Measurements from ENCODE around the gene CEP131. TPM values are rescaled to one million over a fixed set of nuclear protein-coding genes. Genes with fewer than 3 reads are reported as not detected.

CEP131 gene
- total and polyA plus RNA-seq, 2 of the 4 experiments (the other 2 are of a cell fraction), result 4.8 to 9.6 TPM

DNA sequence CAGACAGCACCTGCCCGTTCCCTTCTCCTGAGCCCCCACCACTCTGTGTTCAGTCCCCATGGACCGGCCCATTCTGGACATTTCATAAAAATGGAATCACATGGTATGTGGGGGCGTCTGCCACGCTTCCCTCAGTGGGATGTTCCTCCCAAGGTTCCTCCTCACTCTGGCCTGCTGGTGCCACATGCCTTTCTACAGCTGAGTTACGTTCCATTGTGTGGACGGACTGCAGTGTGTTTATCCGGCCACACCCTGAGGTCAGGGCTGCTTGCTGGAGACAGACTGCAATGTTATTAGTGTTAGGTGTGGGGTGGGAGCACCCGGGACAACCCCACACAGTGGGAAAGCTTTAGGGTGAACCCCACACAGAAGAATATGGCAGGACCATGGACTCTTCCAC lies 50.8 kb downstream of the CEP131 start:
- Histone ChIP-seq H3K4me2 (ENCODE audit: low read depth, low read length) (no peak overlapping the region), H4K5ac (ENCODE audit: low read depth, low read length) (no peak overlapping the region), H3K4me1 (ENCODE audit: control insufficient read depth, insufficient read depth, low read length) (0 out of 2 replicates have a peak, but pooled peaks cover 2% of the 10 kb centered on the region), H2AK5ac (ENCODE audit: low read depth, low read length) (no peak overlapping the region; the same call in 1 of the 2 replicates), H3K79me1 (ENCODE audit: low read depth in 1 of 2, low read length in 2 of 2) (no peaks in the 10 kb centered on the region), H3K27ac (ENCODE audit: insufficient read depth, low read length) (no peak overlapping the region), H3K27me3 (ENCODE audit: control insufficient read depth, insufficient read depth, low read length) (peaks cover 15% of the 10 kb centered on the region), H3K23ac (ENCODE audit: low read depth, low read length) (no peak overlapping the region), H2AK9ac (replicated peaks; ENCODE audit: low read depth, low read length, poor library complexity) (peak overlapping the region; percentile 85), H4K20me1 (ENCODE audit: insufficient read depth, low read length) (0 out of 2 replicates have a peak, but pooled peaks cover 3% of the 10 kb centered on the region), H3K4ac (ENCODE audit: low read depth, low read length) (no peak overlapping the region), H2BK120ac (ENCODE audit: low read depth, low read length) (no peak overlapping the region), H3K56ac (ENCODE audit: extremely low read depth, insufficient read depth, low read length) (no peak overlapping the region), H4K91ac (ENCODE audit: insufficient read depth, low read depth, low read length) (no peak overlapping the region), H2BK15ac (ENCODE audit: low read depth, low read length) (no peak overlapping the region), H3K9me1 (ENCODE audit: insufficient read depth, low read length) (no peaks in the 10 kb centered on the region), H3K9me3 (ENCODE audit: control insufficient read depth, insufficient read depth, low read length) (no peaks in the 10 kb centered on the region), H2BK20ac (ENCODE audit: low read depth, low read length) (no peak overlapping the region), H3K14ac (replicated peaks; ENCODE audit: low read depth, low read length) (no peak overlapping the region), H2AFZ (replicated peaks; ENCODE audit: low read length, poor library complexity) (peak overlapping the region; percentile 24), H3K9ac (ENCODE audit: low read depth, low read length) (no peak overlapping the region), H2BK5ac (ENCODE audit: low read depth, low read length, poor library complexity, severe bottlenecking) (no peak overlapping the region), H4K8ac (ENCODE audit: low read depth in 2 of 2, low read length in 2 of 2) (no peak overlapping the region), H3K18ac (ENCODE audit: low read depth, low read length) (no peak overlapping the region), H3K4me3 (ENCODE audit: insufficient read depth, low read depth, low read length) (no peak overlapping the region), H3K36me3 (ENCODE audit: control insufficient read depth, insufficient read depth, low read length) (no peaks in the 10 kb centered on the region)
- CTCF ChIA-PET, result no interaction called here
- in situ Hi-C loops (cut with MboI; ENCODE audit: low sequenced_read_pairs), result no loop called here
- DNase-seq (peak; percentile 13), ATAC-seq (ENCODE audit: low read depth) (peak; percentile 81)
- no TSS peak for BruUV-seq (replicated peaks)
- no CpG with 5 or more reads among the region's 8 CpGs for WGBS, 2 experiments (ENCODE audit: extremely low coverage in 2 of 2, insufficient read length in 1 of 2)
- intact Hi-C loops (cut with micrococcal nuclease), result no loop called here
- TF ChIP-seq CEBPB (IDR thresholded peaks at IDR 0.05; ENCODE audit: low read depth, low read length) (no peak), MXI1 (IDR thresholded peaks at IDR 0.05; ENCODE audit: borderline replicate concordance, low read depth, low read length) (no peak), RCOR1 (IDR thresholded peaks at IDR 0.05; ENCODE audit: insufficient replicate concordance, low read length) (no peak), BHLHE40 (IDR thresholded peaks at IDR 0.05; ENCODE audit: low read depth, low read length) (no peak), FOS (IDR thresholded peaks at IDR 0.05; ENCODE audit: low read depth, low read length) (no peak), RFX5 (IDR thresholded peaks at IDR 0.05; ENCODE audit: low read depth, low read length) (no peak)
- TF ChIP-seq, protein P1, sequence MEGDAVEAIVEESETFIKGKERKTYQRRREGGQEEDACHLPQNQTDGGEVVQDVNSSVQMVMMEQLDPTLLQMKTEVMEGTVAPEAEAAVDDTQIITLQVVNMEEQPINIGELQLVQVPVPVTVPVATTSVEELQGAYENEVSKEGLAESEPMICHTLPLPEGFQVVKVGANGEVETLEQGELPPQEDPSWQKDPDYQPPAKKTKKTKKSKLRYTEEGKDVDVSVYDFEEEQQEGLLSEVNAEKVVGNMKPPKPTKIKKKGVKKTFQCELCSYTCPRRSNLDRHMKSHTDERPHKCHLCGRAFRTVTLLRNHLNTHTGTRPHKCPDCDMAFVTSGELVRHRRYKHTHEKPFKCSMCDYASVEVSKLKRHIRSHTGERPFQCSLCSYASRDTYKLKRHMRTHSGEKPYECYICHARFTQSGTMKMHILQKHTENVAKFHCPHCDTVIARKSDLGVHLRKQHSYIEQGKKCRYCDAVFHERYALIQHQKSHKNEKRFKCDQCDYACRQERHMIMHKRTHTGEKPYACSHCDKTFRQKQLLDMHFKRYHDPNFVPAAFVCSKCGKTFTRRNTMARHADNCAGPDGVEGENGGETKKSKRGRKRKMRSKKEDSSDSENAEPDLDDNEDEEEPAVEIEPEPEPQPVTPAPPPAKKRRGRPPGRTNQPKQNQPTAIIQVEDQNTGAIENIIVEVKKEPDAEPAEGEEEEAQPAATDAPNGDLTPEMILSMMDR (conservative IDR thresholded peaks at IDR 0.05; ENCODE audit: low read depth, low read length), result no peak
- TF ChIP-seq, protein P2, sequence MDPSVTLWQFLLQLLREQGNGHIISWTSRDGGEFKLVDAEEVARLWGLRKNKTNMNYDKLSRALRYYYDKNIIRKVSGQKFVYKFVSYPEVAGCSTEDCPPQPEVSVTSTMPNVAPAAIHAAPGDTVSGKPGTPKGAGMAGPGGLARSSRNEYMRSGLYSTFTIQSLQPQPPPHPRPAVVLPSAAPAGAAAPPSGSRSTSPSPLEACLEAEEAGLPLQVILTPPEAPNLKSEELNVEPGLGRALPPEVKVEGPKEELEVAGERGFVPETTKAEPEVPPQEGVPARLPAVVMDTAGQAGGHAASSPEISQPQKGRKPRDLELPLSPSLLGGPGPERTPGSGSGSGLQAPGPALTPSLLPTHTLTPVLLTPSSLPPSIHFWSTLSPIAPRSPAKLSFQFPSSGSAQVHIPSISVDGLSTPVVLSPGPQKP (IDR thresholded peaks at IDR 0.05; ENCODE audit: borderline replicate concordance, low read depth, low read length), result no peak
- dilution Hi-C loops (cut with HindIII; ENCODE audit: low sequenced_read_pairs, unreplicated experiment), result no loop called here
- POLR2A ChIA-PET (ENCODE audit: unreplicated experiment), result no interaction called here

Data from IMR-90 (cell line).